HEK293 (cell line): ENCODE measurements around the gene ARMC5.

Experiments used
- KLF10 ChIP-seq: fragments of 450-650 bp; IDR thresholded peaks from 2 replicates; pipeline ENCODE4 v1.5.1; 2018; ENCODE audit warnings: missing biosample characterization, mild to moderate bottlenecking, missing genetic modification characterization
- KLF8 ChIP-seq: fragments of 450-650 bp; formaldehyde crosslinking; IDR thresholded peaks from 2 replicates; pipeline ENCODE4 v1.5.1; 2016; ENCODE audit warnings: missing biosample characterization, missing genetic modification characterization
- OSR2 ChIP-seq: fragments of 450-650 bp; formaldehyde crosslinking; IDR thresholded peaks from 2 replicates; pipeline ENCODE4 v1.5.1; 2016; ENCODE audit warnings: missing biosample characterization, missing genetic modification characterization
- SCRT2 ChIP-seq: fragments of 450-650 bp; formaldehyde crosslinking; IDR thresholded peaks from 2 replicates; pipeline ENCODE4 v1.5.1; 2016; ENCODE audit warnings: missing biosample characterization, missing genetic modification characterization
- SP7 ChIP-seq: fragments of 450-650 bp; formaldehyde crosslinking; IDR thresholded peaks from 2 replicates; pipeline ENCODE4 v1.5.1; 2016; ENCODE audit warnings: missing biosample characterization, missing genetic modification characterization
- TRIM28 ChIP-seq: IDR thresholded peaks from 2 replicates; pipeline ENCODE4 v1.6.1; 2011; ENCODE audit warnings: low read length, control low read depth, borderline replicate concordance
- ZBTB8A ChIP-seq: fragments of 450-650 bp; formaldehyde crosslinking; IDR thresholded peaks from 2 replicates; pipeline ENCODE4 v1.5.1; 2016; ENCODE audit warnings: missing biosample characterization, missing genetic modification characterization
- ZNF10 ChIP-seq: fragments of 450-650 bp; formaldehyde crosslinking; IDR thresholded peaks from 2 replicates; pipeline ENCODE4 v1.5.1; 2017; ENCODE audit warnings: missing biosample characterization, missing genetic modification characterization
- ZNF132 ChIP-seq: fragments of 450-650 bp; formaldehyde crosslinking; IDR thresholded peaks from 2 replicates; pipeline ENCODE4 v1.5.1; 2017; ENCODE audit warnings: missing biosample characterization, missing genetic modification characterization, borderline replicate concordance
- ZNF16 ChIP-seq: fragments of 450-650 bp; formaldehyde crosslinking; IDR thresholded peaks from 2 replicates; pipeline ENCODE4 v1.5.1; 2016; ENCODE audit warnings: low read depth, missing biosample characterization, missing genetic modification characterization
- ZNF175 ChIP-seq: fragments of 450-650 bp; formaldehyde crosslinking; IDR thresholded peaks from 2 replicates; pipeline ENCODE4 v1.5.1; 2016; ENCODE audit warnings: missing biosample characterization, missing genetic modification characterization
- ZNF211 ChIP-seq: fragments of 450-650 bp; formaldehyde crosslinking; IDR thresholded peaks from 2 replicates; pipeline ENCODE4 v1.5.1; 2016; ENCODE audit warnings: low read depth, missing biosample characterization, missing genetic modification characterization
- ZNF23 ChIP-seq: fragments of 450-650 bp; formaldehyde crosslinking; IDR thresholded peaks from 2 replicates; pipeline ENCODE4 v1.5.1; 2016; ENCODE audit warnings: missing biosample characterization, missing genetic modification characterization, borderline replicate concordance
- ZNF248 ChIP-seq: fragments of 450-650 bp; formaldehyde crosslinking; IDR thresholded peaks from 2 replicates; pipeline ENCODE4 v1.5.1; 2017; ENCODE audit warnings: missing biosample characterization, missing genetic modification characterization
- ZNF274 ChIP-seq, 2 experiments: fragments of 200-500 bp in 1 of 2; fragments of 450-650 bp in 1 of 2; sonication (Bioruptor generic) in 1 of 2; formaldehyde crosslinking in 1 of 2; IDR thresholded peaks; 2 replicates each; pipeline versions ENCODE4 v1.5.1 to v1.6.1; 2014 to 2016; ENCODE audit warnings: borderline replicate concordance in 1 of 2, inconsistent platforms in 1 of 2, low read length in 1 of 2, missing biosample characterization in 1 of 2, missing genetic modification characterization in 1 of 2
- ZNF324 ChIP-seq: fragments of 450-650 bp; formaldehyde crosslinking; IDR thresholded peaks from 2 replicates; pipeline ENCODE4 v1.5.1; 2016; ENCODE audit warnings: missing biosample characterization, missing genetic modification characterization
- ZNF548 ChIP-seq: fragments of 450-650 bp; formaldehyde crosslinking; IDR thresholded peaks from 2 replicates; pipeline ENCODE4 v1.5.1; 2016; ENCODE audit warnings: missing biosample characterization, missing genetic modification characterization
- ZNF558 ChIP-seq: fragments of 450-650 bp; formaldehyde crosslinking; IDR thresholded peaks from 2 replicates; pipeline ENCODE4 v1.5.1; 2016; ENCODE audit warnings: missing biosample characterization, missing genetic modification characterization
- ZNF658 ChIP-seq: fragments of 450-650 bp; formaldehyde crosslinking; IDR thresholded peaks from 2 replicates; pipeline ENCODE4; 2016; ENCODE audit warnings: missing biosample characterization, missing genetic modification characterization
- ZNF664 ChIP-seq: fragments of 450-650 bp; formaldehyde crosslinking; IDR thresholded peaks from 2 replicates; pipeline ENCODE4 v1.5.1; 2016; ENCODE audit warnings: missing biosample characterization, missing genetic modification characterization
- ZNF830 ChIP-seq: fragments of 450-650 bp; IDR thresholded peaks from 2 replicates; pipeline ENCODE4 v1.5.0; 2018; ENCODE audit warnings: missing biosample characterization, missing genetic modification characterization, low read depth, mild to moderate bottlenecking, moderate library complexity
- ZSCAN23 ChIP-seq: fragments of 450-650 bp; formaldehyde crosslinking; IDR thresholded peaks from 2 replicates; pipeline ENCODE4 v1.5.1; 2016; ENCODE audit warnings: missing biosample characterization, missing genetic modification characterization
- TF ChIP-seq, protein P1 (sequence below): fragments of 450-650 bp; formaldehyde crosslinking; conservative IDR thresholded peaks from 2 replicates; pipeline ENCODE4 v1.5.1; 2016; ENCODE audit warnings: low read depth, missing biosample characterization, missing genetic modification characterization
- TF ChIP-seq, protein P2 (sequence below): fragments of 450-650 bp; formaldehyde crosslinking; IDR thresholded peaks from 2 replicates; pipeline ENCODE4 v1.5.1; 2016; ENCODE audit warnings: missing biosample characterization, missing genetic modification characterization
- TF ChIP-seq, protein P3 (sequence below): fragments of 450-650 bp; formaldehyde crosslinking; IDR thresholded peaks from 2 replicates; pipeline ENCODE4 v1.5.1; 2016; ENCODE audit warnings: missing biosample characterization, missing genetic modification characterization
- TF ChIP-seq, protein P4 (sequence below): fragments of 450-650 bp; formaldehyde crosslinking; IDR thresholded peaks from 2 replicates; pipeline ENCODE4 v1.5.1; 2016; ENCODE audit warnings: missing biosample characterization, missing genetic modification characterization, borderline replicate concordance
- TF ChIP-seq, protein P5 (sequence below): fragments of 450-650 bp; IDR thresholded peaks from 2 replicates; pipeline ENCODE4 v1.5.1; 2018; ENCODE audit warnings: missing biosample characterization, mild to moderate bottlenecking, missing genetic modification characterization

Gene ARMC5

DNA sequence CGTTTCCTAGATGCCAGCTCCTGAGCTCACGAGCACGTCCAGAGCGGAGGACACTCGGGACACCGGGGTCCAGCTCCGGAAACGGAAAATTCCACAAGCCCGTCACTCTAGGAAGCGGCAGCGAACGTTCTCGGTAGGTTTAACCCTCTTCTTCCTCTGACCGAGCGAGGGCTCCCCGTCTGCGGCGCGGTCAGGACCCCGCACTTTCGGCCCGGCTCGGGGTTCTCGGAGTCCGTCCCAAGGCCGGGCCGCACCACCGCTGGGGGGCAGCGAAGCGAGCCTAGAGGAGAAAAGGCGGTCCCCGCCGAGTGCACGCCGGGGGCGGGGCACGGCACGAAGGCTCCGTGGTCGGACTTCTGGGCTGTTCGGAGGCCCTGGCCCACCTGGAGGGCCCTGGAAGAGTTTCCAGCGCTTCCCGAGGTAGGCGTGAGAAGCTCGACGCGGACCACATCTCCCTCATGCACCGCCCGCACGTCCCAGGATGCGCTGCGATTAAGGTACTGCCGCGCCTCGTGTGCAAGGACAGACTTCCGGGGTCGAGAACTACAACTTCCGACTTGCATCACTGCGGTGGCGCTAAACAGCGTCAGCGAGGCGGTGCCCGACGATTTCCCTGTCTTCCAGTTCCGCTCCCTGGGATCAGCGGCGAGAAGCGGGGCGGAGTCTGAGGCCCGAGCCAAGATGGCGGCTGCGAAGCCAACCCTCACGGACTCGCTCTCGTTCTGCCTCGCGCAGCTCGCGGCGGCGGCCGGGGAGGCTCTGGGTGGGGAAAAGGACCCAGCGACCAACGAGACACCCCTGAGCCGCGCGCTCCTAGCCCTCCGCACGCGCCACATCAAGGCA, at the start of gene ARMC5 (continued):
- 0 out of 2 replicates have a peak, but pooled peaks have one; percentile 69 for TF ChIP-seq ZNF324 (tag by site-specific recombination)
- TF ChIP-seq ZNF664, result no peak
- TF ChIP-seq ZNF558, result no peak
- TF ChIP-seq, protein P1, sequence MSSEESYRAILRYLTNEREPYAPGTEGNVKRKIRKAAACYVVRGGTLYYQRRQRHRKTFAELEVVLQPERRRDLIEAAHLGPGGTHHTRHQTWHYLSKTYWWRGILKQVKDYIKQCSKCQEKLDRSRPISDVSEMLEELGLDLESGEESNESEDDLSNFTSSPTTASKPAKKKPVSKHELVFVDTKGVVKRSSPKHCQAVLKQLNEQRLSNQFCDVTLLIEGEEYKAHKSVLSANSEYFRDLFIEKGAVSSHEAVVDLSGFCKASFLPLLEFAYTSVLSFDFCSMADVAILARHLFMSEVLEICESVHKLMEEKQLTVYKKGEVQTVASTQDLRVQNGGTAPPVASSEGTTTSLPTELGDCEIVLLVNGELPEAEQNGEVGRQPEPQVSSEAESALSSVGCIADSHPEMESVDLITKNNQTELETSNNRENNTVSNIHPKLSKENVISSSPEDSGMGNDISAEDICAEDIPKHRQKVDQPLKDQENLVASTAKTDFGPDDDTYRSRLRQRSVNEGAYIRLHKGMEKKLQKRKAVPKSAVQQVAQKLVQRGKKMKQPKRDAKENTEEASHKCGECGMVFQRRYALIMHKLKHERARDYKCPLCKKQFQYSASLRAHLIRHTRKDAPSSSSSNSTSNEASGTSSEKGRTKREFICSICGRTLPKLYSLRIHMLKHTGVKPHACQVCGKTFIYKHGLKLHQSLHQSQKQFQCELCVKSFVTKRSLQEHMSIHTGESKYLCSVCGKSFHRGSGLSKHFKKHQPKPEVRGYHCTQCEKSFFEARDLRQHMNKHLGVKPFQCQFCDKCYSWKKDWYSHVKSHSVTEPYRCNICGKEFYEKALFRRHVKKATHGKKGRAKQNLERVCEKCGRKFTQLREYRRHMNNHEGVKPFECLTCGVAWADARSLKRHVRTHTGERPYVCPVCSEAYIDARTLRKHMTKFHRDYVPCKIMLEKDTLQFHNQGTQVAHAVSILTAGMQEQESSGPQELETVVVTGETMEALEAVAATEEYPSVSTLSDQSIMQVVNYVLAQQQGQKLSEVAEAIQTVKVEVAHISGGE, result peak; percentile 94
- TF ChIP-seq ZNF10, result no peak
- peak; percentile 51 for TF ChIP-seq KLF10 (tag by site-specific recombination)
- TF ChIP-seq, protein P2, sequence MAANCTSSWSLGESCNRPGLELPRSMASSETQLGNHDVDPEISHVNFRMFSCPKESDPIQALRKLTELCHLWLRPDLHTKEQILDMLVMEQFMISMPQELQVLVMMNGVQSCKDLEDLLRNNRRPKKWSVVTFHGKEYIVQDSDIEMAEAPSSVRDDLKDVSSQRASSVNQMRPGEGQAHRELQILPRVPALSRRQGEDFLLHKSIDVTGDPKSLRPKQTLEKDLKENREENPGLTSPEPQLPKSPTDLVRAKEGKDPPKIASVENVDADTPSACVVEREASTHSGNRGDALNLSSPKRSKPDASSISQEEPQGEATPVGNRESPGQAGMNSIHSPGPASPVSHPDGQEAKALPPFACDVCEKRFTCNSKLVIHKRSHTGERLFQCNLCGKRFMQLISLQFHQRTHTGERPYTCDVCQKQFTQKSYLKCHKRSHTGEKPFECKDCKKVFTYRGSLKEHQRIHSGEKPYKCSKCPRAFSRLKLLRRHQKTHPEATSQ (tag by site-specific recombination), result 0 out of 2 replicates have a peak, but pooled peaks have one; percentile 70
- TF ChIP-seq ZSCAN23 (tag by site-specific recombination), result no peak
- no peak for TF ChIP-seq ZNF16 (tag by site-specific recombination)
- TF ChIP-seq TRIM28, result no peak
- TF ChIP-seq OSR2 (tag by site-specific recombination), result no peak
- no peak for TF ChIP-seq ZNF175 (tag by site-specific recombination)
- no peak for TF ChIP-seq ZNF830 (tag by site-specific recombination)
- peak; percentile 54 for TF ChIP-seq ZBTB8A (tag by site-specific recombination)
- TF ChIP-seq ZNF23 (tag by site-specific recombination), result no peak
- TF ChIP-seq SP7 (tag by site-specific recombination), result peak; percentile 65
- TF ChIP-seq, protein P3, sequence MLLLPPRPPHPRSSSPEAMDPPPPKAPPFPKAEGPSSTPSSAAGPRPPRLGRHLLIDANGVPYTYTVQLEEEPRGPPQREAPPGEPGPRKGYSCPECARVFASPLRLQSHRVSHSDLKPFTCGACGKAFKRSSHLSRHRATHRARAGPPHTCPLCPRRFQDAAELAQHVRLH (tag by site-specific recombination), result peak; percentile 72; the same call in 1 of the 2 replicates
- TF ChIP-seq ZNF248 (tag by site-specific recombination), result no peak
- no peak for TF ChIP-seq SCRT2
- TF ChIP-seq ZNF548 (tag by site-specific recombination), result no peak
- TF ChIP-seq, protein P4, sequence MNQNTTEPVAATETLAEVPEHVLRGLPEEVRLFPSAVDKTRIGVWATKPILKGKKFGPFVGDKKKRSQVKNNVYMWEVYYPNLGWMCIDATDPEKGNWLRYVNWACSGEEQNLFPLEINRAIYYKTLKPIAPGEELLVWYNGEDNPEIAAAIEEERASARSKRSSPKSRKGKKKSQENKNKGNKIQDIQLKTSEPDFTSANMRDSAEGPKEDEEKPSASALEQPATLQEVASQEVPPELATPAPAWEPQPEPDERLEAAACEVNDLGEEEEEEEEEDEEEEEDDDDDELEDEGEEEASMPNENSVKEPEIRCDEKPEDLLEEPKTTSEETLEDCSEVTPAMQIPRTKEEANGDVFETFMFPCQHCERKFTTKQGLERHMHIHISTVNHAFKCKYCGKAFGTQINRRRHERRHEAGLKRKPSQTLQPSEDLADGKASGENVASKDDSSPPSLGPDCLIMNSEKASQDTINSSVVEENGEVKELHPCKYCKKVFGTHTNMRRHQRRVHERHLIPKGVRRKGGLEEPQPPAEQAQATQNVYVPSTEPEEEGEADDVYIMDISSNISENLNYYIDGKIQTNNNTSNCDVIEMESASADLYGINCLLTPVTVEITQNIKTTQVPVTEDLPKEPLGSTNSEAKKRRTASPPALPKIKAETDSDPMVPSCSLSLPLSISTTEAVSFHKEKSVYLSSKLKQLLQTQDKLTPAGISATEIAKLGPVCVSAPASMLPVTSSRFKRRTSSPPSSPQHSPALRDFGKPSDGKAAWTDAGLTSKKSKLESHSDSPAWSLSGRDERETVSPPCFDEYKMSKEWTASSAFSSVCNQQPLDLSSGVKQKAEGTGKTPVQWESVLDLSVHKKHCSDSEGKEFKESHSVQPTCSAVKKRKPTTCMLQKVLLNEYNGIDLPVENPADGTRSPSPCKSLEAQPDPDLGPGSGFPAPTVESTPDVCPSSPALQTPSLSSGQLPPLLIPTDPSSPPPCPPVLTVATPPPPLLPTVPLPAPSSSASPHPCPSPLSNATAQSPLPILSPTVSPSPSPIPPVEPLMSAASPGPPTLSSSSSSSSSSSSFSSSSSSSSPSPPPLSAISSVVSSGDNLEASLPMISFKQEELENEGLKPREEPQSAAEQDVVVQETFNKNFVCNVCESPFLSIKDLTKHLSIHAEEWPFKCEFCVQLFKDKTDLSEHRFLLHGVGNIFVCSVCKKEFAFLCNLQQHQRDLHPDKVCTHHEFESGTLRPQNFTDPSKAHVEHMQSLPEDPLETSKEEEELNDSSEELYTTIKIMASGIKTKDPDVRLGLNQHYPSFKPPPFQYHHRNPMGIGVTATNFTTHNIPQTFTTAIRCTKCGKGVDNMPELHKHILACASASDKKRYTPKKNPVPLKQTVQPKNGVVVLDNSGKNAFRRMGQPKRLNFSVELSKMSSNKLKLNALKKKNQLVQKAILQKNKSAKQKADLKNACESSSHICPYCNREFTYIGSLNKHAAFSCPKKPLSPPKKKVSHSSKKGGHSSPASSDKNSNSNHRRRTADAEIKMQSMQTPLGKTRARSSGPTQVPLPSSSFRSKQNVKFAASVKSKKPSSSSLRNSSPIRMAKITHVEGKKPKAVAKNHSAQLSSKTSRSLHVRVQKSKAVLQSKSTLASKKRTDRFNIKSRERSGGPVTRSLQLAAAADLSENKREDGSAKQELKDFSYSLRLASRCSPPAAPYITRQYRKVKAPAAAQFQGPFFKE (tag by site-specific recombination), result no peak
- TF ChIP-seq ZNF274 (IDR thresholded peaks at IDR 0.05; ENCODE audit: low read length), result no peak
- no peak for TF ChIP-seq ZNF274 (tag by site-specific recombination; IDR thresholded peaks at IDR 0.05; ENCODE audit: borderline replicate concordance)
- no peak for TF ChIP-seq ZNF132
- TF ChIP-seq, protein P5, sequence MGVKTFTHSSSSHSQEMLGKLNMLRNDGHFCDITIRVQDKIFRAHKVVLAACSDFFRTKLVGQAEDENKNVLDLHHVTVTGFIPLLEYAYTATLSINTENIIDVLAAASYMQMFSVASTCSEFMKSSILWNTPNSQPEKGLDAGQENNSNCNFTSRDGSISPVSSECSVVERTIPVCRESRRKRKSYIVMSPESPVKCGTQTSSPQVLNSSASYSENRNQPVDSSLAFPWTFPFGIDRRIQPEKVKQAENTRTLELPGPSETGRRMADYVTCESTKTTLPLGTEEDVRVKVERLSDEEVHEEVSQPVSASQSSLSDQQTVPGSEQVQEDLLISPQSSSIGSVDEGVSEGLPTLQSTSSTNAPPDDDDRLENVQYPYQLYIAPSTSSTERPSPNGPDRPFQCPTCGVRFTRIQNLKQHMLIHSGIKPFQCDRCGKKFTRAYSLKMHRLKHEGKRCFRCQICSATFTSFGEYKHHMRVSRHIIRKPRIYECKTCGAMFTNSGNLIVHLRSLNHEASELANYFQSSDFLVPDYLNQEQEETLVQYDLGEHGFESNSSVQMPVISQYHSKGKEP, result 0 out of 2 replicates have a peak, but pooled peaks have one; percentile 3
- TF ChIP-seq KLF8, result peak; percentile 82
- no peak for TF ChIP-seq ZNF658 (tag by site-specific recombination)
- TF ChIP-seq ZNF211 (tag by site-specific recombination), result no peak
